Esophagus squamous epithelium (tissue), 4 donors: Measurements from ENCODE around the gene EPHA1.

ENCODE experiments used
- CTCF ChIP-seq, 6 experiments: fragments of 450-650 bp in 4 of 6; fragments of 200-600 bp in 2 of 6; sonication (generic) in 2 of 6; IDR thresholded peaks; one replicate each; pipeline ENCODE4 v1.5.1; 2016 to 2019; ENCODE audit warnings: antibody characterized with exemption in 6 of 6, mild to moderate bottlenecking in 4 of 6, moderate library complexity in 4 of 6
- POLR2A ChIP-seq, 4 donors: fragments of 450-650 bp; IDR thresholded peaks; one replicate each; pipeline ENCODE4 v1.6.1; 2017; ENCODE audit warnings: antibody characterized with exemption in 4 of 4, mild to moderate bottlenecking in 4 of 4, moderate library complexity in 3 of 4

- peak; percentile 70 to 85 (median 80) for TF ChIP-seq CTCF (IDR thresholded peaks at IDR 0.05)
- no peak for TF ChIP-seq POLR2A (IDR thresholded peaks at IDR 0.05)
These were observed 8.0 kb upstream of the EPHA1 start for GRCh38 chr7:143416565-143417149.
